Measurements from ENCODE around the gene NUDT5. TPM values are rescaled to one million over a fixed set of nuclear protein-coding genes. Genes with fewer than 3 reads are reported as not detected.

NUDT5 gene
- total and polyA plus RNA-seq, 2 donors (not counting 1 experiment from before 2014, with no cell fraction given) = 25.9 to 39.9 TPM

DNA sequence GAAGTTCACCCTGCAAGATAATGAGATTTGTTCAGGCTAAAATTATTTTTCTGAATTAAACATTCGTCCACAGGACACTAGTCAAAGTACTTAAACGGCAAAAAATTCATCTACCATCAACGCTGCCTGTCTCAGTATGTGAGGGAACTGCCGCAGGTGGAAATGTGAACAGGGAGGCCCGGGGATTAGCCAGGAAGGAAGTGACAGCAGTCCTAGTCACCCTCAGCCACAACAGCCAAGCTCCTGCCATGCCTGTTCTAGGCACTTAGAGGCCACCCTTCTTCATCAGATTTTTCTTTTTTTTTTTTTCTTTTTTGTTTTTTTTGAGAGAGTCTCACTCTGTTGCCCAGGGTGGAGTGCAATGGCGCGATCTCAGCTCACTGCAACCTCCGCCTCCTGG lies 9.4 kb downstream of the NUDT5 start:
- no peaks in the 10 kb centered on the region for H3K9me3 ChIP-seq (ENCODE audit: control extremely low read depth in 1 of 3, control insufficient read depth in 2 of 3, insufficient read depth in 1 of 3, low read length in 2 of 3)
- peaks cover 5% of the 10 kb centered on the region for H3K4me1 Mint-ChIP-seq
- H3K27me3 Mint-ChIP-seq = no peaks in the 10 kb centered on the region
- H3K79me2 ChIP-seq (ENCODE audit: control insufficient read depth, insufficient read depth, low read length) = peaks cover 46% of the 10 kb centered on the region
- no peak overlapping the region for H3K9ac ChIP-seq (ENCODE audit: low read length)
- no peak overlapping the region for H3K4me3 ChIP-seq (ENCODE audit: control extremely low read depth in 1 of 5, extremely low read depth in 1 of 5, insufficient read depth in 1 of 5, low read depth in 2 of 5, low read length in 4 of 5)
- DNase-seq (no peak), ATAC-seq (ENCODE audit: low read depth) (no peak)
- WGBS (ENCODE audit: insufficient coverage) = 78% methylated on average over 6 of the region's 8 CpGs
- TF ChIP-seq, protein P1, sequence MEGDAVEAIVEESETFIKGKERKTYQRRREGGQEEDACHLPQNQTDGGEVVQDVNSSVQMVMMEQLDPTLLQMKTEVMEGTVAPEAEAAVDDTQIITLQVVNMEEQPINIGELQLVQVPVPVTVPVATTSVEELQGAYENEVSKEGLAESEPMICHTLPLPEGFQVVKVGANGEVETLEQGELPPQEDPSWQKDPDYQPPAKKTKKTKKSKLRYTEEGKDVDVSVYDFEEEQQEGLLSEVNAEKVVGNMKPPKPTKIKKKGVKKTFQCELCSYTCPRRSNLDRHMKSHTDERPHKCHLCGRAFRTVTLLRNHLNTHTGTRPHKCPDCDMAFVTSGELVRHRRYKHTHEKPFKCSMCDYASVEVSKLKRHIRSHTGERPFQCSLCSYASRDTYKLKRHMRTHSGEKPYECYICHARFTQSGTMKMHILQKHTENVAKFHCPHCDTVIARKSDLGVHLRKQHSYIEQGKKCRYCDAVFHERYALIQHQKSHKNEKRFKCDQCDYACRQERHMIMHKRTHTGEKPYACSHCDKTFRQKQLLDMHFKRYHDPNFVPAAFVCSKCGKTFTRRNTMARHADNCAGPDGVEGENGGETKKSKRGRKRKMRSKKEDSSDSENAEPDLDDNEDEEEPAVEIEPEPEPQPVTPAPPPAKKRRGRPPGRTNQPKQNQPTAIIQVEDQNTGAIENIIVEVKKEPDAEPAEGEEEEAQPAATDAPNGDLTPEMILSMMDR (IDR thresholded peaks at IDR 0.05) = no peak
- no peak for TF ChIP-seq EZH2 (IDR thresholded peaks at IDR 0.05; ENCODE audit: borderline replicate concordance, insufficient read depth, low read depth, low read length, poor library complexity, severe bottlenecking)
- H3K27me3 ChIP-seq (replicated peaks in 1 of 4; ENCODE audit: control extremely low read depth in 1 of 4, control insufficient read depth in 3 of 4, insufficient read depth in 4 of 4, low read length in 3 of 4) = no peaks in the 10 kb centered on the region
- ChIA-PET CTCF (interaction anchor here (0.7 kb wide), 1 partner anchor 220 kb away, joined by 4 read pairs; no protein-coding TSS in a partner anchor), POLR2A (interaction anchor here (0.6 kb wide), 1 partner anchor 142 kb away, joined by 8 read pairs; no protein-coding TSS in a partner anchor)
- H3K4me2 ChIP-seq (replicated peaks; ENCODE audit: low read depth, low read length, poor library complexity, severe bottlenecking) = no peak overlapping the region
- intact Hi-C loops (cut with micrococcal nuclease) = no loop called here
- H3K9me3 Mint-ChIP-seq (ENCODE audit: insufficient read depth) = no peaks in the 10 kb centered on the region
- H3K4me3 Mint-ChIP-seq = no peak overlapping the region
- H3K36me3 ChIP-seq (replicated peaks in 1 of 2; ENCODE audit: control extremely low read depth in 1 of 2, control insufficient read depth in 1 of 2, extremely low read depth in 1 of 2, insufficient read depth in 2 of 2, low read length in 1 of 2) = peaks cover 6 to 33% of the 10 kb centered on the region in 2 experiments
- H2AFZ ChIP-seq (ENCODE audit: insufficient read depth, low read depth, low read length, poor library complexity, severe bottlenecking) = no peak overlapping the region
- no peaks in the 10 kb centered on the region for H3K4me1 ChIP-seq (ENCODE audit: control insufficient read depth in 2 of 2, insufficient read depth in 2 of 2, low read length in 2 of 2)
- H3K27ac ChIP-seq (ENCODE audit: low read length in 2 of 2) = no peak overlapping the region
- no peak overlapping the region for H3K27ac Mint-ChIP-seq
- H4K20me1 ChIP-seq (ENCODE audit: control insufficient read depth, insufficient read depth, low read length, poor library complexity, severe bottlenecking) = peaks cover 8% of the 10 kb centered on the region

DNA sequence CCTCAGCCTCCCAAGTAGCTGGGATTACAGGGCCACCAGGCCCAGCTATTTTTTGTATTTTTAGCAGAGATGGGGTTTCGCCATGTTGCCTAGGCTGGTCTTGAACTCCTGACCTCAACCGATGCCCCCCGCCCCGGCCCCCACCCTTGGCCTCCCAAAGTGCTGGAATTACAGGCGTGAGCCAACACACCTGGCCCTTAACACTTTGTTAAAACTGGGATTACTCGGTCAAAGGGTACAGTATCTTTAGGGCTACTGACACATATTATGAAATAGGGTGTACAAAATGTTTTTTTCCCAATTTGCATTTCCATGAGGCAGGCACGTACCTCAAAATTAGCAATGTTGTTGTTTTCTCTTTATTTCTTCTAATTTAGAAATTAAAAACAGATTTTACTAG lies 11.5 kb downstream of the NUDT5 start:
- ATAC-seq (ENCODE audit: low read depth) (no peak), DNase-seq (no peak)
- H3K9ac ChIP-seq (ENCODE audit: low read length) = no peak overlapping the region
- Mint-ChIP-seq H3K4me3 (no peak overlapping the region), H3K27me3 (no peaks in the 10 kb centered on the region), H3K4me1 (peaks cover 8% of the 10 kb centered on the region), H3K27ac (no peak overlapping the region), H3K9me3 (ENCODE audit: insufficient read depth) (no peaks in the 10 kb centered on the region)
- 96% methylated on average over 4 of the region's 7 CpGs for WGBS (ENCODE audit: insufficient coverage)
- H3K4me3 ChIP-seq (ENCODE audit: control extremely low read depth in 1 of 5, extremely low read depth in 1 of 5, insufficient read depth in 1 of 5, low read depth in 2 of 5, low read length in 4 of 5) = no peak overlapping the region
- H4K20me1 ChIP-seq (ENCODE audit: control insufficient read depth, insufficient read depth, low read length, poor library complexity, severe bottlenecking) = peaks cover 7% of the 10 kb centered on the region
- POLR2A ChIA-PET = interaction anchor here (0.6 kb wide), 1 partner anchor 59 kb away, joined by 5 read pairs; no protein-coding TSS in a partner anchor
- no peak for TF ChIP-seq EZH2 (IDR thresholded peaks at IDR 0.05; ENCODE audit: borderline replicate concordance, insufficient read depth, low read depth, low read length, poor library complexity, severe bottlenecking)
- TF ChIP-seq, protein P1 (IDR thresholded peaks at IDR 0.05) = no peak
- H3K9me3 ChIP-seq (ENCODE audit: control extremely low read depth in 1 of 3, control insufficient read depth in 2 of 3, insufficient read depth in 1 of 3, low read length in 2 of 3) = no peaks in the 10 kb centered on the region
- peaks cover 25% of the 10 kb centered on the region for H3K79me2 ChIP-seq (ENCODE audit: control insufficient read depth, insufficient read depth, low read length)
- H2AFZ ChIP-seq (ENCODE audit: insufficient read depth, low read depth, low read length, poor library complexity, severe bottlenecking) = no peak overlapping the region
- CTCF ChIA-PET = no interaction called here
- no peak overlapping the region for H3K4me2 ChIP-seq (replicated peaks; ENCODE audit: low read depth, low read length, poor library complexity, severe bottlenecking)
- no peaks in the 10 kb centered on the region for H3K27me3 ChIP-seq (replicated peaks in 1 of 4; ENCODE audit: control extremely low read depth in 1 of 4, control insufficient read depth in 3 of 4, insufficient read depth in 4 of 4, low read length in 3 of 4)
- intact Hi-C loops (cut with micrococcal nuclease) = no loop called here
- H3K27ac ChIP-seq (ENCODE audit: low read length in 2 of 2) = no peak overlapping the region
- no peaks in the 10 kb centered on the region for H3K4me1 ChIP-seq (ENCODE audit: control insufficient read depth in 2 of 2, insufficient read depth in 2 of 2, low read length in 2 of 2)
- H3K36me3 ChIP-seq (replicated peaks in 1 of 2; ENCODE audit: control extremely low read depth in 1 of 2, control insufficient read depth in 1 of 2, extremely low read depth in 1 of 2, insufficient read depth in 2 of 2, low read length in 1 of 2) = peaks cover 6 to 40% of the 10 kb centered on the region in 2 experiments
